K562 (cell line): ENCODE data around the gene SNX18. TPM values are rescaled to one million over a fixed set of nuclear protein-coding genes. Genes with fewer than 3 reads are reported as not detected.

Source experiments
- ATAC-seq: fragments of 200-7000 bp; cut with Tn5 transposase; 3 replicates; pipeline ENCODE4 v1.9.1; 2020; ENCODE audit warnings: moderate library complexity
- BruUV-seq: library from RNA; stranded (reverse); fragments of 400-500 nt; replicated peaks from 2 replicates; lab custom pipeline; 2021; lab: Mats Ljungman, UMichigan
- CTCF ChIA-PET: fragments of 300-600 bp; formaldehyde crosslinking; extraction: SDS; loops from one replicate; lab custom pipeline; 2021; ENCODE audit warnings: low intra/inter-chr PET ratio; lab: Yijun Ruan, JAX
- POLR2A ChIA-PET: fragments of 300-600, 350-650 bp; sonication (Branson Sonifier 250); formaldehyde crosslinking; extraction: SDS; loops from one replicate; lab custom pipeline; 2021; ENCODE audit warnings: antibody characterized with exemption, inconsistent platforms; lab: Yijun Ruan, JAX
- DNase-seq, 4 experiments: peaks; one replicate each; pipeline versions ENCODE4 v3.0.0 to v3.0.0-alpha.2; 2011 to 2018; ENCODE audit warnings: low spot score in 3 of 4, mixed read lengths in 3 of 4; ENCODE audit errors: extremely low read depth in 1 of 4
- FAIRE-seq: peaks from 2 replicates; lab custom pipeline; 2011; peaks lifted over from hg19 to GRCh38; lab: Jason Lieb, UNC
- H2AFZ ChIP-seq: 2 replicates; pipeline ENCODE4 v1.6.0; 2011; ENCODE audit warnings: low read depth, low read length, control low read depth, inconsistent platforms
- H3K27ac ChIP-seq: fragments of 200-600 bp; 3 replicates; pipeline ENCODE4 v1.8.0; 2011; ENCODE audit warnings: low read depth, mild to moderate bottlenecking, control low read depth, inconsistent platforms, low read length, moderate library complexity, mixed read lengths; ENCODE audit errors: extremely low read depth
- H3K27me3 ChIP-seq, 2 experiments: fragments of 300-600 bp in 1 of 2; 2 replicates in 1 of 2; 3 replicates in 1 of 2; pipeline versions ENCODE4 v1.6.0 to v1.8.0; 2011; ENCODE audit warnings: inconsistent platforms in 2 of 2, low read length in 2 of 2, mild to moderate bottlenecking in 1 of 2, mixed read lengths in 1 of 2, moderate library complexity in 1 of 2; ENCODE audit not compliant: control insufficient read depth in 2 of 2, insufficient read depth in 2 of 2
- H3K36me3 ChIP-seq: fragments of 300-600 bp; 3 replicates; pipeline ENCODE4 v1.8.0; 2011; ENCODE audit warnings: mild to moderate bottlenecking, low read length, inconsistent platforms; ENCODE audit not compliant: control insufficient read depth, insufficient read depth
- H3K4me1 ChIP-seq, 2 experiments: fragments of 200-600 bp in 1 of 2; replicated peaks in 1 of 2; 2 replicates in 1 of 2; 3 replicates in 1 of 2; pipeline versions ENCODE4 v1.5.1 to v1.8.0; 2011; ENCODE audit warnings: inconsistent platforms in 2 of 2, low read length in 2 of 2, mild to moderate bottlenecking in 1 of 2, mixed read lengths in 1 of 2, moderate library complexity in 1 of 2; ENCODE audit not compliant: control insufficient read depth in 2 of 2, insufficient read depth in 2 of 2
- H3K4me2 ChIP-seq: 2 replicates; pipeline ENCODE4 v1.6.1; 2011; ENCODE audit warnings: low read length, control low read depth, inconsistent platforms, mixed read lengths; ENCODE audit not compliant: insufficient read depth
- H3K4me3 ChIP-seq: fragments of 200-600 bp; sonication (generic), shearing (Covaris generic); 2 replicates; pipeline ENCODE4 v1.5.1; 2016; ENCODE audit warnings: control low read depth, inconsistent platforms
- H3K79me2 ChIP-seq: fragments of 200-600 bp; 3 replicates; pipeline ENCODE4 v1.8.0; 2011; ENCODE audit warnings: low read length, inconsistent platforms; ENCODE audit not compliant: control insufficient read depth, insufficient read depth
- H3K9ac ChIP-seq, 2 experiments: 2 replicates each; pipeline versions ENCODE4 v1.6.0 to v1.6.1; 2011; ENCODE audit warnings: low read depth in 2 of 2, low read length in 2 of 2, control low read depth in 1 of 2, inconsistent platforms in 1 of 2, mild to moderate bottlenecking in 1 of 2, mixed read lengths in 1 of 2; ENCODE audit not compliant: insufficient read depth in 1 of 2
- H3K9me1 ChIP-seq: one replicate; pipeline ENCODE4 v1.6.0; 2011; ENCODE audit warnings: inconsistent platforms, mild to moderate bottlenecking, low read length, moderate library complexity; ENCODE audit not compliant: control insufficient read depth, insufficient read depth
- H3K9me3 ChIP-seq: replicated peaks from 2 replicates; pipeline ENCODE4 v1.5.1; 2011; ENCODE audit warnings: low read depth, low read length, inconsistent platforms; ENCODE audit not compliant: control insufficient read depth, insufficient read depth
- H4K20me1 ChIP-seq: replicated peaks from 2 replicates; pipeline ENCODE4 v1.6.1; 2011; ENCODE audit warnings: low read length, inconsistent platforms, mixed read lengths; ENCODE audit not compliant: control insufficient read depth, insufficient read depth
- SIRT6 ChIP-seq: IDR thresholded peaks from one replicate; pipeline ENCODE4 v1.6.1; 2012; ENCODE audit warnings: low read depth, mild to moderate bottlenecking, control low read depth, inconsistent platforms, low read length, moderate library complexity
- ZKSCAN3 ChIP-seq: fragments of 250-450 bp; sonication (Bioruptor Pico); IDR thresholded peaks from 2 replicates; pipeline ENCODE4 v1.4.0; 2020
- in situ Hi-C: fragments of 300-500 bp; cut with MboI; formaldehyde crosslinking; loops from 4 replicates; pipeline ENCODE4 v1.15.0; 2018; ENCODE audit warnings: inconsistent platforms, mixed read lengths
- intact Hi-C: fragments of 100-400 bp; cut with micrococcal nuclease; formaldehyde crosslinking; loops from 2 replicates; pipeline ENCODE4 v1.14.2; 2022
- polyA plus RNA-seq, 8 experiments: library from polyadenylated mRNA; depleted of rRNA in 4 of 8; stranded (reverse) in 5 of 8; unstranded in 3 of 8; fragments of >200 nt; fragmentation: Nextera tagmentation in 2 of 8; fragmentation: Illumina TruSeq in 1 of 8; extraction: Ambion mirVana in 2 of 8; extraction: Trizol in 1 of 8; gene quantifications; 2 replicates each; pipeline versions ENCODE4 v1.2.1 to v1.2.3, GENCODE V29; 2011 to 2014; ENCODE audit warnings: inconsistent platforms in 1 of 8, missing spikeins in 1 of 8
- total RNA-seq, 7 experiments: library from RNA; depleted of rRNA in 6 of 7; stranded (reverse); fragments of >200 nt in 6 of 7; fragmentation: Illumina TruSeq in 2 of 7; extraction: Trizol in 2 of 7; gene quantifications; 2 replicates each; pipeline versions ENCODE4 v1.2.1 to v1.2.3, GENCODE V29; 2011 to 2021; ENCODE audit warnings: low replicate concordance in 1 of 7

Gene SNX18
- total and polyA plus RNA-seq, 9 of the 15 experiments (the other 6 are each of a cell fraction or from before 2014, with no cell fraction given), result 2.3 to 8.8 (median 6.0) TPM

DNA sequence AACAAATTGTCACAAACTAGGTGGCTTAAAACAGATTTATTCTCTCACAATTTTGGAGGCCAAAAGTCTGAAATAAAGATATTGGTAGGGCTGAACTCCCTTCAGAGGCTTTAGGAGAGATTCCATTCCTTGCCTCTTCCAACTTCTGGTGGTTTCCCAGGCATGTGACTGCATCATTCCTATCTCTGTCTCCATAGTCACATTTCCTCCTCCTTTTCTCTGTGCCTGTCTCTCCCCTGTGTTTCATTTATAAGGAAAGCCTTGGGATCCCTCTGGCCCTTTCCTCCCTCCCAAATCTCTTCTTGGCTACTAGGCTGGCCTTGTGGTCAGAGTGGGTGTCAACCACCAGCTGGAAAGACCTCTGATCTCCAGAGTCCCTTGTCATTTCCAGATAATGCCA lies 78.2 kb downstream of the SNX18 start:
- no peak for DNase-seq
- no peak for FAIRE-seq
- Histone ChIP-seq H3K27ac (no peak overlapping the region), H3K27me3 (no peaks in the 10 kb centered on the region), H3K4me2 (no peak overlapping the region), H3K9me1 (no peaks in the 10 kb centered on the region), H3K4me1 (no peaks in the 10 kb centered on the region), H2AFZ (no peak overlapping the region), H3K36me3 (no peaks in the 10 kb centered on the region), H3K4me3 (no peak overlapping the region), H3K9me3 (no peaks in the 10 kb centered on the region), H4K20me1 (no peaks in the 10 kb centered on the region), H3K9ac (no peak overlapping the region), H3K79me2 (no peaks in the 10 kb centered on the region)
- TF ChIP-seq ZKSCAN3 (CRISPR knock-in tag), result no peak
- no peak for TF ChIP-seq SIRT6
- intact Hi-C loops (no loop called here), in situ Hi-C loops (no loop called here)
- no peak for ATAC-seq
- CTCF ChIA-PET, result no interaction called here
- no TSS peak for BruUV-seq
- POLR2A ChIA-PET, result no interaction called here

Other genes starting within 250 kb of the SNX18 start
- 45.9 and 46.7 TPM in 2 replicates for gene ARL15, start 207.2 kb upstream of the SNX18 start, total RNA-seq (2014; rRNA removed)
- gene ARL15, start 207.2 kb upstream of the SNX18 start, total RNA-seq (2014; rRNA removed; fragmentation: Illumina TruSeq; extraction: Trizol), result 64.0 and 71.2 TPM in 2 replicates
- gene ARL15, start 207.2 kb upstream of the SNX18 start, total RNA-seq (2015; rRNA removed; fragmentation: Illumina TruSeq; extraction: Trizol), result 40.0 and 46.1 TPM in 2 replicates
- gene ARL15, start 207.2 kb upstream of the SNX18 start, total RNA-seq (2021), result 54.1 and 58.7 TPM in 2 replicates
- 59.5 and 60.1 TPM in 2 replicates for gene ARL15, start 207.2 kb upstream of the SNX18 start, polyA plus RNA-seq (2011; rRNA removed)
- gene ARL15, start 207.2 kb upstream of the SNX18 start, polyA plus RNA-seq (2014; fragmentation: Illumina TruSeq; extraction: Trizol), result 71.8 and 80.4 TPM in 2 replicates
- 10 to 100 TPM; 18.5 to 22.4 TPM for gene ARL15, start 207.2 kb upstream of the SNX18 start, polyA plus RNA-seq (2014; fragmentation: Nextera tagmentation; extraction: Ambion mirVana)
- gene ARL15, start 207.2 kb upstream of the SNX18 start, polyA plus RNA-seq (2014; rRNA removed), result 57.0 and 60.0 TPM in 2 replicates
- 3.3 and 4.3 TPM in 2 replicates for gene HSPB3, start 62.1 kb upstream of the SNX18 start, total RNA-seq (2014; rRNA removed)
- gene HSPB3, start 62.1 kb upstream of the SNX18 start, total RNA-seq (2014; rRNA removed; fragmentation: Illumina TruSeq; extraction: Trizol), result 4.0 and 6.1 TPM in 2 replicates
- gene HSPB3, start 62.1 kb upstream of the SNX18 start, total RNA-seq (2015; rRNA removed; fragmentation: Illumina TruSeq; extraction: Trizol), result 3.4 and 3.7 TPM in 2 replicates
- 4.1 and 4.3 TPM in 2 replicates for gene HSPB3, start 62.1 kb upstream of the SNX18 start, total RNA-seq (2021)
- 3.2 and 5.0 TPM in 2 replicates for gene HSPB3, start 62.1 kb upstream of the SNX18 start, polyA plus RNA-seq (2011; rRNA removed)
- 5.0 and 6.3 TPM in 2 replicates for gene HSPB3, start 62.1 kb upstream of the SNX18 start, polyA plus RNA-seq (2014; fragmentation: Illumina TruSeq; extraction: Trizol)
- 1 to 10 TPM; 2.4 to 3.1 TPM for gene HSPB3, start 62.1 kb upstream of the SNX18 start, polyA plus RNA-seq (2014; fragmentation: Nextera tagmentation; extraction: Ambion mirVana)
- gene HSPB3, start 62.1 kb upstream of the SNX18 start, polyA plus RNA-seq (2014; rRNA removed), result 4.1 and 6.9 TPM in 2 replicates